K562 (cell line): ENCODE data around the gene PIGV. TPM values are rescaled to one million over a fixed set of nuclear protein-coding genes. Genes with fewer than 3 reads are reported as not detected.

Experiments
- ATAC-seq: fragments of 200-7000 bp; cut with Tn5 transposase; 3 replicates; pipeline ENCODE4 v1.9.1; 2020; ENCODE audit warnings: moderate library complexity
- BruUV-seq: library from RNA; stranded (reverse); fragments of 400-500 nt; replicated peaks from 2 replicates; lab custom pipeline; 2021; lab: Mats Ljungman, UMichigan
- CTCF ChIA-PET: fragments of 300-600 bp; formaldehyde crosslinking; extraction: SDS; loops from one replicate; lab custom pipeline; 2021; ENCODE audit warnings: low intra/inter-chr PET ratio; lab: Yijun Ruan, JAX
- POLR2A ChIA-PET: fragments of 300-600, 350-650 bp; sonication (Branson Sonifier 250); formaldehyde crosslinking; extraction: SDS; loops from one replicate; lab custom pipeline; 2021; ENCODE audit warnings: antibody characterized with exemption, inconsistent platforms; lab: Yijun Ruan, JAX
- DNase-seq, 4 experiments: peaks; one replicate each; pipeline versions ENCODE4 v3.0.0 to v3.0.0-alpha.2; 2011 to 2018; ENCODE audit warnings: low spot score in 3 of 4, mixed read lengths in 3 of 4; ENCODE audit errors: extremely low read depth in 1 of 4
- FAIRE-seq: peaks from 2 replicates; lab custom pipeline; 2011; peaks lifted over from hg19 to GRCh38; lab: Jason Lieb, UNC
- H2AFZ ChIP-seq: 2 replicates; pipeline ENCODE4 v1.6.0; 2011; ENCODE audit warnings: low read depth, low read length, control low read depth, inconsistent platforms
- H3K27ac ChIP-seq: fragments of 200-600 bp; 3 replicates; pipeline ENCODE4 v1.8.0; 2011; ENCODE audit warnings: low read depth, mild to moderate bottlenecking, control low read depth, inconsistent platforms, low read length, moderate library complexity, mixed read lengths; ENCODE audit errors: extremely low read depth
- H3K27me3 ChIP-seq, 2 experiments: fragments of 300-600 bp in 1 of 2; 2 replicates in 1 of 2; 3 replicates in 1 of 2; pipeline versions ENCODE4 v1.6.0 to v1.8.0; 2011; ENCODE audit warnings: inconsistent platforms in 2 of 2, low read length in 2 of 2, mild to moderate bottlenecking in 1 of 2, mixed read lengths in 1 of 2, moderate library complexity in 1 of 2; ENCODE audit not compliant: control insufficient read depth in 2 of 2, insufficient read depth in 2 of 2
- H3K36me3 ChIP-seq: fragments of 300-600 bp; 3 replicates; pipeline ENCODE4 v1.8.0; 2011; ENCODE audit warnings: mild to moderate bottlenecking, low read length, inconsistent platforms; ENCODE audit not compliant: control insufficient read depth, insufficient read depth
- H3K4me1 ChIP-seq, 2 experiments: fragments of 200-600 bp in 1 of 2; replicated peaks in 1 of 2; 2 replicates in 1 of 2; 3 replicates in 1 of 2; pipeline versions ENCODE4 v1.5.1 to v1.8.0; 2011; ENCODE audit warnings: inconsistent platforms in 2 of 2, low read length in 2 of 2, mild to moderate bottlenecking in 1 of 2, mixed read lengths in 1 of 2, moderate library complexity in 1 of 2; ENCODE audit not compliant: control insufficient read depth in 2 of 2, insufficient read depth in 2 of 2
- H3K4me2 ChIP-seq: 2 replicates; pipeline ENCODE4 v1.6.1; 2011; ENCODE audit warnings: low read length, control low read depth, inconsistent platforms, mixed read lengths; ENCODE audit not compliant: insufficient read depth
- H3K4me3 ChIP-seq: fragments of 200-600 bp; sonication (generic), shearing (Covaris generic); 2 replicates; pipeline ENCODE4 v1.5.1; 2016; ENCODE audit warnings: control low read depth, inconsistent platforms
- H3K79me2 ChIP-seq: fragments of 200-600 bp; 3 replicates; pipeline ENCODE4 v1.8.0; 2011; ENCODE audit warnings: low read length, inconsistent platforms; ENCODE audit not compliant: control insufficient read depth, insufficient read depth
- H3K9ac ChIP-seq, 2 experiments: 2 replicates each; pipeline versions ENCODE4 v1.6.0 to v1.6.1; 2011; ENCODE audit warnings: low read depth in 2 of 2, low read length in 2 of 2, control low read depth in 1 of 2, inconsistent platforms in 1 of 2, mild to moderate bottlenecking in 1 of 2, mixed read lengths in 1 of 2; ENCODE audit not compliant: insufficient read depth in 1 of 2
- H3K9me1 ChIP-seq: one replicate; pipeline ENCODE4 v1.6.0; 2011; ENCODE audit warnings: inconsistent platforms, mild to moderate bottlenecking, low read length, moderate library complexity; ENCODE audit not compliant: control insufficient read depth, insufficient read depth
- H3K9me3 ChIP-seq: replicated peaks from 2 replicates; pipeline ENCODE4 v1.5.1; 2011; ENCODE audit warnings: low read depth, low read length, inconsistent platforms; ENCODE audit not compliant: control insufficient read depth, insufficient read depth
- H4K20me1 ChIP-seq: replicated peaks from 2 replicates; pipeline ENCODE4 v1.6.1; 2011; ENCODE audit warnings: low read length, inconsistent platforms, mixed read lengths; ENCODE audit not compliant: control insufficient read depth, insufficient read depth
- CBX2 ChIP-seq: fragments of 200-600 bp; sonication (generic); IDR thresholded peaks from one replicate; pipeline ENCODE4 v1.6.1; 2012; ENCODE audit warnings: mild to moderate bottlenecking, low read length, inconsistent platforms; ENCODE audit not compliant: insufficient read depth, poor library complexity, severe bottlenecking
- CREBBP ChIP-seq: IDR thresholded peaks from one replicate; pipeline ENCODE4 v1.6.1; 2012; ENCODE audit warnings: low read depth, mild to moderate bottlenecking, control low read depth, inconsistent platforms, low read length
- POLR2AphosphoS5 ChIP-seq: IDR thresholded peaks from 2 replicates; pipeline ENCODE4 v1.6.1; 2011; ENCODE audit warnings: mild to moderate bottlenecking, low read depth, low read length, moderate library complexity; ENCODE audit not compliant: control insufficient read depth, insufficient read depth
- SIX5 ChIP-seq, 2 experiments: IDR thresholded peaks; 2 replicates each; pipeline ENCODE4 v1.6.1; 2011; ENCODE audit warnings: low read length in 2 of 2, borderline replicate concordance in 1 of 2, low read depth in 1 of 2, mild to moderate bottlenecking in 1 of 2, moderate library complexity in 1 of 2; ENCODE audit not compliant: insufficient read depth in 1 of 2
- WGBS: fragments of 100-300 bp; shearing (Covaris generic); methylation state at CpG from one replicate; pipeline ENCODE4 v1.1.6; 2016; ENCODE audit warnings: low coverage, mixed read lengths; ENCODE audit not compliant: insufficient coverage; ENCODE audit errors: missing lambda C conversion rate; 5-methylcytosine and 5-hydroxymethylcytosine counted together
- in situ Hi-C: fragments of 300-500 bp; cut with MboI; formaldehyde crosslinking; loops from 4 replicates; pipeline ENCODE4 v1.15.0; 2018; ENCODE audit warnings: inconsistent platforms, mixed read lengths
- intact Hi-C: fragments of 100-400 bp; cut with micrococcal nuclease; formaldehyde crosslinking; loops from 2 replicates; pipeline ENCODE4 v1.14.2; 2022
- polyA plus RNA-seq, 8 experiments: library from polyadenylated mRNA; depleted of rRNA in 4 of 8; stranded (reverse) in 5 of 8; unstranded in 3 of 8; fragments of >200 nt; fragmentation: Nextera tagmentation in 2 of 8; fragmentation: Illumina TruSeq in 1 of 8; extraction: Ambion mirVana in 2 of 8; extraction: Trizol in 1 of 8; gene quantifications; 2 replicates each; pipeline versions ENCODE4 v1.2.1 to v1.2.3, GENCODE V29; 2011 to 2014; ENCODE audit warnings: inconsistent platforms in 1 of 8, missing spikeins in 1 of 8
- total RNA-seq, 7 experiments: library from RNA; depleted of rRNA in 6 of 7; stranded (reverse); fragments of >200 nt in 6 of 7; fragmentation: Illumina TruSeq in 2 of 7; extraction: Trizol in 2 of 7; gene quantifications; 2 replicates each; pipeline versions ENCODE4 v1.2.1 to v1.2.3, GENCODE V29; 2011 to 2021; ENCODE audit warnings: low replicate concordance in 1 of 7
- TF ChIP-seq, protein P1 (sequence below): fragments of 250-450 bp; sonication (Bioruptor Pico); IDR thresholded peaks from 2 replicates; pipeline ENCODE4 v1.4.0; 2020

The PIGV gene
- total and polyA plus RNA-seq, 9 of the 15 experiments (the other 6 are each of a cell fraction or from before 2014, with no cell fraction given): 8.4 to 21.8 (median 11.7) TPM

DNA sequence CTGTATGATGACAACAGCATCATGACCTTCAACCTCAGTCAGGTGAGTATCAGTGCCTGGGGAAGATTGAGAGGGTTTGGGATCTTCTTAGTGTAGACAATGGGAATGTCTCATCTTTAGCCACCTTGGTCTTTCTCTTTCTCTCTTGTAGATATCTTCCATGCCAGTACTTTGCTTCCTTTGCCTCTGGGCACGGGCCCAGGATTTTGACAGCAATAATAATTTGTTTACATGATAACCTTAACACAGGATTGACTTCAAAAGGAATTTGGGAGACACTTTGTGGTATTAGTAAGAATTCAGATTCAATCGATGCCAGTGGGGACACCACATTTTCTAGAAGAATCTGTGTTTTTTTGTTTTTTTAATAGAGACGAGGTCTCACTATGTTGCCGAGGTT, 12.1 kb upstream of the PIGV start:
- Histone ChIP-seq H3K4me1 (peaks cover 34 to 40% of the 10 kb centered on the region in 2 experiments), H3K4me2 (no peak overlapping the region), H3K4me3 (no peak overlapping the region), H3K9me3 (no peaks in the 10 kb centered on the region), H3K9me1 (peaks cover 9% of the 10 kb centered on the region), H3K27me3 (no peaks in the 10 kb centered on the region), H3K36me3 (peaks cover 99% of the 10 kb centered on the region), H3K9ac (no peak overlapping the region), H3K27ac (no peak overlapping the region), H2AFZ (no peak overlapping the region), H3K79me2 (peaks cover 53% of the 10 kb centered on the region), H4K20me1 (peaks cover 23% of the 10 kb centered on the region)
- WGBS: 95% methylated on average over 4 of the region's 4 CpGs
- intact Hi-C loops (no loop called here), in situ Hi-C loops (no loop called here)
- CTCF ChIA-PET: no interaction called here
- ATAC-seq: no peak
- DNase-seq: no peak
- no peak for TF ChIP-seq CREBBP
- 0 out of 2 replicates have a peak, but pooled peaks have one; percentile 22 for TF ChIP-seq POLR2AphosphoS5
- FAIRE-seq: no peak
- POLR2A ChIA-PET: interaction anchor here (0.6 kb wide), 1 partner anchor 99 kb away, joined by 3 read pairs; no protein-coding TSS in a partner anchor
- no TSS peak for BruUV-seq

DNA sequence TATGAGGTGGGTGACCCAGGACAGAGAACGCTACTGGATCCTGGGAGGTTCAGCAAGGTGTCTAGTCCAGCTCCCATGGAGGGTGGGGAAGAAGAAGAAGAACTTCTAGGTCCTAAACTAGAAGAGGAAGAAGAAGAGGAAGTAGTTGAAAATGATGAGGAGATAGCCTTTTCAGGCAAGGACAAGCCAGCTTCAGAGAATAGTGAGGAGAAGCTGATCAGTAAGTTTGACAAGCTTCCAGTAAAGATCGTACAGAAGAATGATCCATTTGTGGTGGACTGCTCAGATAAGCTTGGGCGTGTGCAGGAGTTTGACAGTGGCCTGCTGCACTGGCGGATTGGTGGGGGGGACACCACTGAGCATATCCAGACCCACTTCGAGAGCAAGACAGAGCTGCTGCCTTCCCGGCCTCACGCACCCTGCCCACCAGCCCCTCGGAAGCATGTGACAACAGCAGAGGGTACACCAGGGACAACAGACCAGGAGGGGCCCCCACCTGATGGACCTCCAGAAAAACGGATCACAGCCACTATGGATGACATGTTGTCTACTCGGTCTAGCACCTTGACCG, 8.6 kb upstream of the PIGV start:
- FAIRE-seq: peak; percentile 26
- BruUV-seq: TSS peak; percentile 19
- no peak overlapping the region; the same call in 1 of the 2 replicates for H3K4me2 ChIP-seq
- TF ChIP-seq CBX2: no peak
- TF ChIP-seq, protein P1, sequence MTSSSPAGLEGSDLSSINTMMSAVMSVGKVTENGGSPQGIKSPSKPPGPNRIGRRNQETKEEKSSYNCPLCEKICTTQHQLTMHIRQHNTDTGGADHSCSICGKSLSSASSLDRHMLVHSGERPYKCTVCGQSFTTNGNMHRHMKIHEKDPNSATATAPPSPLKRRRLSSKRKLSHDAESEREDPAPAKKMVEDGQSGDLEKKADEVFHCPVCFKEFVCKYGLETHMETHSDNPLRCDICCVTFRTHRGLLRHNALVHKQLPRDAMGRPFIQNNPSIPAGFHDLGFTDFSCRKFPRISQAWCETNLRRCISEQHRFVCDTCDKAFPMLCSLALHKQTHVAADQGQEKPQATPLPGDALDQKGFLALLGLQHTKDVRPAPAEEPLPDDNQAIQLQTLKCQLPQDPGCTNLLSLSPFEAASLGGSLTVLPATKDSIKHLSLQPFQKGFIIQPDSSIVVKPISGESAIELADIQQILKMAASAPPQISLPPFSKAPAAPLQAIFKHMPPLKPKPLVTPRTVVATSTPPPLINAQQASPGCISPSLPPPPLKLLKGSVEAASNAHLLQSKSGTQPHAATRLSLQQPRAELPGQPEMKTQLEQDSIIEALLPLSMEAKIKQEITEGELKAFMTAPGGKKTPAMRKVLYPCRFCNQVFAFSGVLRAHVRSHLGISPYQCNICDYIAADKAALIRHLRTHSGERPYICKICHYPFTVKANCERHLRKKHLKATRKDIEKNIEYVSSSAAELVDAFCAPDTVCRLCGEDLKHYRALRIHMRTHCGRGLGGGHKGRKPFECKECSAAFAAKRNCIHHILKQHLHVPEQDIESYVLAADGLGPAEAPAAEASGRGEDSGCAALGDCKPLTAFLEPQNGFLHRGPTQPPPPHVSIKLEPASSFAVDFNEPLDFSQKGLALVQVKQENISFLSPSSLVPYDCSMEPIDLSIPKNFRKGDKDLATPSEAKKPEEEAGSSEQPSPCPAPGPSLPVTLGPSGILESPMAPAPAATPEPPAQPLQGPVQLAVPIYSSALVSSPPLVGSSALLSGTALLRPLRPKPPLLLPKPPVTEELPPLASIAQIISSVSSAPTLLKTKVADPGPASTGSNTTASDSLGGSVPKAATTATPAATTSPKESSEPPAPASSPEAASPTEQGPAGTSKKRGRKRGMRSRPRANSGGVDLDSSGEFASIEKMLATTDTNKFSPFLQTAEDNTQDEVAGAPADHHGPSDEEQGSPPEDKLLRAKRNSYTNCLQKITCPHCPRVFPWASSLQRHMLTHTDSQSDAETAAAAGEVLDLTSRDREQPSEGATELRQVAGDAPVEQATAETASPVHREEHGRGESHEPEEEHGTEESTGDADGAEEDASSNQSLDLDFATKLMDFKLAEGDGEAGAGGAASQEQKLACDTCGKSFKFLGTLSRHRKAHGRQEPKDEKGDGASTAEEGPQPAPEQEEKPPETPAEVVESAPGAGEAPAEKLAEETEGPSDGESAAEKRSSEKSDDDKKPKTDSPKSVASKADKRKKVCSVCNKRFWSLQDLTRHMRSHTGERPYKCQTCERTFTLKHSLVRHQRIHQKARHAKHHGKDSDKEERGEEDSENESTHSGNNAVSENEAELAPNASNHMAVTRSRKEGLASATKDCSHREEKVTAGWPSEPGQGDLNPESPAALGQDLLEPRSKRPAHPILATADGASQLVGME (CRISPR knock-in tag): no peak
- no peak for TF ChIP-seq SIX5 (IDR thresholded peaks at IDR 0.05; ENCODE audit: borderline replicate concordance in 1 of 2, insufficient read depth in 1 of 2, low read depth in 1 of 2, low read length in 2 of 2)

More for the DNA sequence above, 8.6 kb upstream of the PIGV start:
- H3K4me3 ChIP-seq: no peak overlapping the region
- CTCF ChIA-PET: no interaction called here
- POLR2A ChIA-PET: interaction anchor here (0.6 to 8.3 kb wide), 12 partner anchors 10 to 712 kb away, joined by 3 to 99 read pairs (median 3); partner anchors contain the start of genes PIGV and TRIM63
- H3K79me2 ChIP-seq: peaks cover 56% of the 10 kb centered on the region
- no peaks in the 10 kb centered on the region for H3K27me3 ChIP-seq
- peak overlapping the region; percentile 35; the same call in 2 of the 3 replicates for H3K27ac ChIP-seq
- peaks cover 37 to 47% of the 10 kb centered on the region in 2 experiments for H3K4me1 ChIP-seq
- ATAC-seq (no peak), DNase-seq (peak in 1 of 4 experiments; percentile 42)
- peaks cover 9% of the 10 kb centered on the region for H3K9me1 ChIP-seq
- intact Hi-C loops: no loop called here
- in situ Hi-C loops: no loop called here
- peak overlapping the region in 1 of 2 experiments; percentile 75; a peak in 2 of 4 replicates for H3K9ac ChIP-seq
- H2AFZ ChIP-seq: no peak overlapping the region
- WGBS: 49% methylated on average over 11 of the region's 11 CpGs
- no peaks in the 10 kb centered on the region for H3K9me3 ChIP-seq
- peaks cover 92% of the 10 kb centered on the region for H3K36me3 ChIP-seq
- H4K20me1 ChIP-seq: peaks cover 17% of the 10 kb centered on the region; the same call in 1 of the 2 replicates
